Ascending aorta (tissue), 2 donors: ENCODE data around the gene USP44. TPM values are rescaled to one million over a fixed set of nuclear protein-coding genes. Genes with fewer than 3 reads are reported as not detected.

Experiments used
- DNase-seq, 2 donors: peaks; one replicate each; pipeline ENCODE4 v3.0.0-alpha.2; 2019; ENCODE audit warnings: low spot score in 2 of 2
- H3K27ac ChIP-seq, 2 donors: fragments of 200-600 bp; sonication (generic); one replicate each; pipeline ENCODE4 v1.5.1; 2016 to 2017; ENCODE audit warnings: mild to moderate bottlenecking in 1 of 2
- H3K27me3 ChIP-seq: fragments of 200-600 bp; sonication (generic); one replicate; pipeline ENCODE4 v1.5.1; 2017
- H3K36me3 ChIP-seq, 2 donors: fragments of 200-600 bp; sonication (generic); one replicate each; pipeline ENCODE4 v1.5.1; 2016
- H3K4me1 ChIP-seq, 2 donors: fragments of 200-600 bp; sonication (generic); one replicate each; pipeline ENCODE4 v1.5.1; 2016 to 2017; ENCODE audit warnings: mild to moderate bottlenecking in 1 of 2
- H3K4me3 ChIP-seq, 2 donors: fragments of 200-600 bp; sonication (generic); one replicate each; pipeline ENCODE4 v1.5.1; 2016 to 2017; ENCODE audit warnings: mild to moderate bottlenecking in 1 of 2
- H3K9me3 ChIP-seq, 2 donors: fragments of 200-600 bp; sonication (generic); one replicate each; pipeline ENCODE4 v1.5.1; 2016
- intact Hi-C: fragments of 100-400 bp; cut with DNase I; formaldehyde crosslinking; loops from one replicate; pipeline ENCODE4 v1.15.1; 2023
- total RNA-seq: library from RNA; depleted of rRNA; stranded (reverse); fragments of >200 nt; gene quantifications from one replicate; pipeline ENCODE4 v1.1.0, GENCODE V29; 2016
- TF ChIP-seq, protein P1 (sequence below), 3 experiments: fragments of 200-600 bp in 2 of 3; fragments of 450-650 bp in 1 of 3; sonication (generic) in 2 of 3; IDR thresholded peaks; one replicate each; pipeline ENCODE4 v1.5.1; 2016 to 2019; ENCODE audit warnings: antibody characterized with exemption in 3 of 3, mild to moderate bottlenecking in 1 of 3, moderate library complexity in 1 of 3

Gene USP44
- total RNA-seq, 1 donor from 2014 or later, result 5.7 TPM

DNA sequence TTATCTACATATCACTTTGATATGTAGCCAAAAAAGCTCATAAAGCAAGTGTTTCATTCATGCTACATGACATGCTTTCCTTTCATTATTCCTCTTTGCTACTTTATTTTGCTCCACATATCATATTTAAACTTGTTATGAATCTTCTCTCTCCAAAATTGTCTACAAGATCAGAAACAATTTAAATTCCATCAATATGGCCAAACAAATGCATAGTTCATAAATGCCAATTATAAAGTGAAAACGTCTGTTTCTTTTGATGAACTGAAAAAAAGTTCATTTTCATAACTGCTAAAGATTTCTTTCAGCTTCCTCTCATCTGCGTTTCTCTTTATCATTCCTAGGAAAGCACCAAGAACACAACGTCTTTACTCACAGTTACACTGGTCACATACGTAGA, 22.8 kb downstream of the USP44 start:
- TF ChIP-seq, protein P1, sequence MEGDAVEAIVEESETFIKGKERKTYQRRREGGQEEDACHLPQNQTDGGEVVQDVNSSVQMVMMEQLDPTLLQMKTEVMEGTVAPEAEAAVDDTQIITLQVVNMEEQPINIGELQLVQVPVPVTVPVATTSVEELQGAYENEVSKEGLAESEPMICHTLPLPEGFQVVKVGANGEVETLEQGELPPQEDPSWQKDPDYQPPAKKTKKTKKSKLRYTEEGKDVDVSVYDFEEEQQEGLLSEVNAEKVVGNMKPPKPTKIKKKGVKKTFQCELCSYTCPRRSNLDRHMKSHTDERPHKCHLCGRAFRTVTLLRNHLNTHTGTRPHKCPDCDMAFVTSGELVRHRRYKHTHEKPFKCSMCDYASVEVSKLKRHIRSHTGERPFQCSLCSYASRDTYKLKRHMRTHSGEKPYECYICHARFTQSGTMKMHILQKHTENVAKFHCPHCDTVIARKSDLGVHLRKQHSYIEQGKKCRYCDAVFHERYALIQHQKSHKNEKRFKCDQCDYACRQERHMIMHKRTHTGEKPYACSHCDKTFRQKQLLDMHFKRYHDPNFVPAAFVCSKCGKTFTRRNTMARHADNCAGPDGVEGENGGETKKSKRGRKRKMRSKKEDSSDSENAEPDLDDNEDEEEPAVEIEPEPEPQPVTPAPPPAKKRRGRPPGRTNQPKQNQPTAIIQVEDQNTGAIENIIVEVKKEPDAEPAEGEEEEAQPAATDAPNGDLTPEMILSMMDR (IDR thresholded peaks at IDR 0.05), result no peak
- intact Hi-C loops, result no loop called here

DNA sequence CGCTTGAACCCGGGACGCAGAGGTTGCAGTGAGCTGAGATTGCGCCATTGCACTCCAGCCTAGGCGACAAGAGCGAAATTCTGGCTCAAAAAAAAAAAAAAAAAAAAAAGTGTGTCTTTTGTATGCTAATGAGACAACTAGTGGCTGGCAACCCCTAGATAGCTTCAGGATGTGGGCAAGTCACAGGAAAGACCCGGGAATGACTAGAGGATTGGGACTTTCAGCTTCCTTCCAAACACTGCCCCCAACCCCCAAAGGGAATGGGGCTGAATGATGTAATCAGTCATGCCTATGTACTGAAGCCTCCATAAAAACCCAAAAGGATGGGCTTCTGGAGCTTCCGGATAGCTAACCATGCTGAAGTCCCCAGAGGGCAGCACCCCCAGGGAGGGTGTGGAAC, 28.6 kb downstream of the USP44 start:
- Histone ChIP-seq H3K4me1 (no peaks in the 10 kb centered on the region), H3K27ac (no peak overlapping the region), H3K9me3 (no peaks in the 10 kb centered on the region), H3K36me3 (no peaks in the 10 kb centered on the region), H3K27me3 (no peaks in the 10 kb centered on the region), H3K4me3 (no peak overlapping the region)
- intact Hi-C loops, result no loop called here
- TF ChIP-seq, protein P1 (IDR thresholded peaks at IDR 0.05), result no peak
- no peak for DNase-seq

More for the DNA sequence above, 22.8 kb downstream of the USP44 start:
- Histone ChIP-seq H3K27ac (no peak overlapping the region), H3K27me3 (no peaks in the 10 kb centered on the region), H3K4me1 (no peaks in the 10 kb centered on the region), H3K4me3 (no peak overlapping the region), H3K9me3 (no peaks in the 10 kb centered on the region), H3K36me3 (no peaks in the 10 kb centered on the region)
- DNase-seq, result no peak

DNA sequence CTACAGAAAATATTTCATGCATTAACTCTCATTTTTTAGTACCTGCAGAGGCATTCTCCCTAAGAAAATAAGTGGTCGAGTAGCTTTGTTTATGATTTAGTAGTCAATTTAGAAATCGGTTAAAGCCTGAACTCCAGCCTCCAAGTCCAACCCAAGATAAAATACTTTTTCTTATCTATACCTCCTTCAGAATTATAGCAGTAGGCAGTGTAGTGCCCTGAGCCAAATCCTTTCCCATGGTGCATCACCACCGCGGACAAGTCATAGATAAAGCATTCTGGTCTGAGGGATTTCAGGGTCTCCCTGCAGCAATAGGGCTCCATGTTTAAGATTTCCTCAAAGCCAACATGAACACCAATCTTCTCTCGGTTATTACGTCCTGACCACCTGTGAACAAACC, 30.5 kb downstream of the USP44 start:
- no peaks in the 10 kb centered on the region for H3K9me3 ChIP-seq
- no peak overlapping the region for H3K27ac ChIP-seq
- H3K27me3 ChIP-seq, result no peaks in the 10 kb centered on the region
- no peak for DNase-seq
- TF ChIP-seq, protein P1 (IDR thresholded peaks at IDR 0.05), result no peak
- no peaks in the 10 kb centered on the region for H3K36me3 ChIP-seq
- H3K4me1 ChIP-seq, result no peaks in the 10 kb centered on the region
- no peak overlapping the region for H3K4me3 ChIP-seq
- intact Hi-C loops, result no loop called here

DNA sequence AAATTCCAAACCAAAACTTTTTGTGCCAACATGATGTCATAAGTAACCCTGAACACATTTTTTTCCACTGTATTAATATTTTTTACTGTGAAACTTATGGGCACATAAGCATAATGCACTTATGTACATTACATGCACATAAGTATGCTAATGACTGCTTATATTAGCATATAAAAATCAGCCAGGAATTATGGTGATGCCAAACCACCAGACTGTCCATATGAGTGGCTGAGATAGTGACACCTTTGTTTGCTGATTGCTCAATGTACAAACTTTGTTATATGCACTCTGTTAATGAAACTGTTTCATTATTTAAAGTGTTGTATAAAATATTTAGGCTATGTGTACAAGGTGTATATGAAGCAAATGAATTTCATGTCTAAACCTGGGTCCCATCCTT, 32.3 kb downstream of the USP44 start:
- Histone ChIP-seq H3K9me3 (no peaks in the 10 kb centered on the region), H3K27ac (no peak overlapping the region), H3K4me1 (no peaks in the 10 kb centered on the region), H3K36me3 (peaks cover 9 to 14% of the 10 kb centered on the region in 2 donors), H3K4me3 (no peak overlapping the region), H3K27me3 (no peaks in the 10 kb centered on the region)
- TF ChIP-seq, protein P1 (IDR thresholded peaks at IDR 0.05), result no peak
- no peak for DNase-seq
- intact Hi-C loops, result no loop called here

DNA sequence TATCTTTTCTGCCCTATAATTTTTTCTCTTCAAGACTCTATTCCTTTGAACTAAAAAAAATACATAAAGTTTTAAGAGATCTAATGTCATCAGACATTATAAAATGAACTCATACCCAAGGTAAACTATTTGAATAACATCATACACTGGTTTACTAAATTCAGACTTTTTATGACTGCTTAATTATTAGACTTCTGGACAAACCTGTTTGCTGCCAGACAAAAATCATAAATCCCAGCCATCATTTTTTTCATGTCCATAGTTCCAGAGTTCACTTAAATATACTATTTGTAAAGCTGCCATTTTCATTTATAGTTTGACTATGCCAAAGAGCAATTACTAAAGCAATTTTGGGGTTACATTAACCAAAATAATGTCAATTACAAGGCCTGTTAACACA, 34.0 kb downstream of the USP44 start:
- no peaks in the 10 kb centered on the region for H3K9me3 ChIP-seq
- H3K4me1 ChIP-seq, result no peaks in the 10 kb centered on the region
- no peak overlapping the region for H3K27ac ChIP-seq
- H3K36me3 ChIP-seq, result peaks cover 24 to 30% of the 10 kb centered on the region in 2 donors
- H3K4me3 ChIP-seq, result no peak overlapping the region
- intact Hi-C loops, result no loop called here
- TF ChIP-seq, protein P1 (IDR thresholded peaks at IDR 0.05), result no peak
- no peak for DNase-seq
- H3K27me3 ChIP-seq, result no peaks in the 10 kb centered on the region

DNA sequence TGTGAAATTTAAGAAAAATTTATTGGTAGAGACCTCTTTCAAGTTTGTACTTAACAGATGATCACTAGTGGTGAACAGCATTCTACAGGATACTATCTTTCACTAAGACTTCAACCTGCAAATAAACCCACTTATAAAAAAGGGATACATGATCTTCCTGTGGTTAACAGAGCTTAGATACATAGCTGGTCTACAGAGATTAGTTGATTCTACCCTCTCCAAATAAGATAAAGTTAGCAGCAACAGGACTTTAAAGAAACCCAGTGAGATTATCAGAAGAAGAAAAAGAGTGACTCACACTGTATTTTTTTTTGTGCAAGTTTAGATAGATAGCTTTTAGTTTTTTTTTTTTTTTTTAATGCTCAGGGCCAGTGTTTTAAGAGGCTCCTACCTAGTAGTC, 34.5 kb downstream of the USP44 start:
- no peaks in the 10 kb centered on the region for H3K4me1 ChIP-seq
- intact Hi-C loops, result no loop called here
- H3K27me3 ChIP-seq, result no peaks in the 10 kb centered on the region
- H3K36me3 ChIP-seq, result peaks cover 29 to 35% of the 10 kb centered on the region in 2 donors
- no peak for DNase-seq
- no peak overlapping the region for H3K27ac ChIP-seq
- TF ChIP-seq, protein P1 (IDR thresholded peaks at IDR 0.05), result no peak
- H3K4me3 ChIP-seq, result no peak overlapping the region
- H3K9me3 ChIP-seq, result no peaks in the 10 kb centered on the region
